GM20000 (cell line): ENCODE data around the gene LMOD3.

Experiments
- DNase-seq: peaks from one replicate; pipeline ENCODE4 v3.0.0; 2012; ENCODE audit warnings: low spot score
- TF ChIP-seq, protein P1 (sequence below): IDR thresholded peaks from 2 replicates; pipeline ENCODE4 v1.5.1; 2012; ENCODE audit warnings: mild to moderate bottlenecking, control low read depth; ENCODE audit errors: extremely low read depth, missing control alignments

The LMOD3 gene

DNA sequence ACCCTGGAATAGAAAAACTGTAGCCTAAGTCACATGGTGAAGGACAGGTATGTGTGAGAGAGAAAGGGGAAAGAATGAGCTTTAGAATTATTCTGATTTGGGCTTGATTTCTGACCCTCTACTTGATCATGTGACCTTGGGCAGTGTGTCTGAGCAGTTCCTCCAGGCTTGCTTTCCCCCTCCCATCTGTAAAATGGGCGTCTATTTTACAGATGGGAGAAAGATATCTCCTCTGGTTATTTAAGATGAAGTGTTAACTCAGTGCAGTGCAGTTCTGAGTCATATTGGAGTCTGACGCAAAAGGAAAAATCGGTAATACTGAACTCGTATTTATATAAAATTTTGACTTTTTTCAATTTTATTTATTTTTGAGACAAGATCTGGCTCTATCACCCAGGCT lies 38.1 kb upstream of the LMOD3 start:
- no peak for DNase-seq
- TF ChIP-seq, protein P1, sequence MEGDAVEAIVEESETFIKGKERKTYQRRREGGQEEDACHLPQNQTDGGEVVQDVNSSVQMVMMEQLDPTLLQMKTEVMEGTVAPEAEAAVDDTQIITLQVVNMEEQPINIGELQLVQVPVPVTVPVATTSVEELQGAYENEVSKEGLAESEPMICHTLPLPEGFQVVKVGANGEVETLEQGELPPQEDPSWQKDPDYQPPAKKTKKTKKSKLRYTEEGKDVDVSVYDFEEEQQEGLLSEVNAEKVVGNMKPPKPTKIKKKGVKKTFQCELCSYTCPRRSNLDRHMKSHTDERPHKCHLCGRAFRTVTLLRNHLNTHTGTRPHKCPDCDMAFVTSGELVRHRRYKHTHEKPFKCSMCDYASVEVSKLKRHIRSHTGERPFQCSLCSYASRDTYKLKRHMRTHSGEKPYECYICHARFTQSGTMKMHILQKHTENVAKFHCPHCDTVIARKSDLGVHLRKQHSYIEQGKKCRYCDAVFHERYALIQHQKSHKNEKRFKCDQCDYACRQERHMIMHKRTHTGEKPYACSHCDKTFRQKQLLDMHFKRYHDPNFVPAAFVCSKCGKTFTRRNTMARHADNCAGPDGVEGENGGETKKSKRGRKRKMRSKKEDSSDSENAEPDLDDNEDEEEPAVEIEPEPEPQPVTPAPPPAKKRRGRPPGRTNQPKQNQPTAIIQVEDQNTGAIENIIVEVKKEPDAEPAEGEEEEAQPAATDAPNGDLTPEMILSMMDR, result no peak

DNA sequence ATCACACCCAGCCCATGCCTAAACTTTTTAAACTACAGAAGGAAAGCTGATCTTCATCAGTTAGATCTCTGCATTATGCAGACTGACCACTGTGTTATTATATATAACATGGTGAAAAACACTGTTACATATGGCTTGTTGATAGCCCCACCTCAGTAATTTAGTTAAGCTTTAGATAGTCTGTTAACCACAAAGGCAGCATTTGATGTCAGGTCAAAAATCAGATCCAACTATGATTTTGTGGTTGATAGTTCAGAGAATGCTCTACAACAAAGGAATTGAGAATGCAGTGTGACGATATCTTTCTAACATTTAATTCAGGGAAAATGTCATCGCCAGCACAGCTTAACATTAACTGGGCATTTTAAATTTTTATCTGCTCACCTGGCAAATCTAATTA lies 37.7 kb upstream of the LMOD3 start:
- DNase-seq, result no peak
- TF ChIP-seq, protein P1, result no peak

DNA sequence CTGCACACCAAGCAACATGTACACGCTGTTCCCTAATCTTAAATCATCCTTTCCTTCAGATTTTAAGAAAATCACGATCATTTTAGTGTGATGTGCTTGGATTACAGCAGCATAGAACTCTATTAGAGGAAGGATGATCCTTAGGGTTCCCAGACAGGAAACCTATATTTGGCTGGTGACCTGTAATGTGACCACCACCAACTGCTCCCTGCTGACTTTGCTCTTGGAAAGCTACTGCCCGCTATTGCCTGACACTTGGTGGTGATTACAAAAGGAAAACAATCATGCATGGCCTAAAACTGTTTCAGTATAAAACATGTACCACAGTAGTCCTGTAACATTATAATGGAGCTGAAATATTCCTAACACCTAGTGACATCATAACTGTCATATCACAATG lies 27.2 kb upstream of the LMOD3 start:
- TF ChIP-seq, protein P1, result no peak
- no peak for DNase-seq

DNA sequence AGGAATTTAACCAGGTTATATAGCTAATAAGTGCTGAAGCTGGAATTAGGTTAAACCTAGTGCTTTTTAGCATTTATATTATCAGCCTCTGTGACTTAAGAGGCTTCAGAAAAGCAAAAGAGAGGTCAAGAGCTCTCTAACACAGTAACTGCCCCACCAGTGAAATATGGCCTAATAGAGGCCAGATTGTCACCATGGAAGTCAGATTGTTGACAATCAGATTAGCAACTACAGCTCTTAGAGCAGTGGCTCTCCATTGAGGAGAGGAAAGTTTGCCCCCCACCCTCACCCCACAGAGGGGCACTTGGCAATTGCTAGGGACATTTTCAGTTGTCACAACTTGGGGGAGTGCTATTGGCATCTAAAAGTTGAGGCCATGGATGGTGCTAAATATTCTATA lies 23.3 kb upstream of the LMOD3 start:
- DNase-seq, result no peak
- TF ChIP-seq, protein P1, result no peak

DNA sequence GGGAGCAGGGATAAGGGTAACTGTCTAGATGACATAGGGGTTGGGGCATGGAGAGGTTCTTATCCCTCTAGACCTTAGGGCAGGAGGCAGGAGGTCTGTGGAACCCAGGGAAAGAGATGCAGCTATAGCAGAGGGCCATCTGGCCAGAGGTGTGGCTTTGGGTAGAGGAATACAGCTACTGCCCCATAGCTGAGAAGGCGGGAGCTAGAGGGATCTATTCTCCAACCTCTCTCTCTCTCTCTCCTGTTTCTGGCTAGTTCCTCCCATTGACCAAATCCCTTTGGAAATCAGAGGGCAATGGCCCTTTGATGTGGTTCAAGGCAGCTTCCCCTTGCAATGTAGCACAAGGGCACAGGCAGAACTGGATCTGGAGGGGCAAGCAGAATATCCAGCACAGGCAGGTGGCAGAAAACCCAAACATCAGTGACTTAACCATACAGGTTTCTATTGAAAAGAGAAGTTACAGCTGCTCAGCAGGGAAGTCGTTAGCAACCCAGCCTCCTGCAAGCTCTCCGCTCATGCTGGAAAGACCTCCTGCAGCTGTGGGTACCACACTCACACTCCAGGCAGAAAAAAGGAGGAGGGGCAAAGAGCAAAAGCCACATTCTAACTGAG lies 22.3 kb upstream of the LMOD3 start:
- TF ChIP-seq, protein P1, result no peak
- no peak for DNase-seq

DNA sequence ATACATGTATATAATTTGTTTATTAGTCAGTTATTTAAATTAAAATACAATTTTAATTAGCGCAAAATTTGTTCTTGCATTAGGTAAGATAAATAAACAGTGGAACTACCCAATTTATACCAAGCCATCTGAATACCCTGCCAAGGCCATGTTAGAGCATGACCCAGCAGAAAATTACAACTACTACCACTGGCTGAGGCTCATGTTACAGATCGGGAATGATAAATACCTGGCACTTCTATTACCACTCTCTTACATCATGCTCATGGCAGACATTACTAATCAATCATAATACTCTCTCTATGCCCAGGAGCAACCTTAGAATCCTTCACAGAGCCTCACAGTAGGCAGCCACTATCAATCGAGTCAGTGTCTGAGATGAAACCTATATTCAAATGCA lies 21.2 kb upstream of the LMOD3 start:
- DNase-seq, result no peak
- TF ChIP-seq, protein P1, result no peak

DNA sequence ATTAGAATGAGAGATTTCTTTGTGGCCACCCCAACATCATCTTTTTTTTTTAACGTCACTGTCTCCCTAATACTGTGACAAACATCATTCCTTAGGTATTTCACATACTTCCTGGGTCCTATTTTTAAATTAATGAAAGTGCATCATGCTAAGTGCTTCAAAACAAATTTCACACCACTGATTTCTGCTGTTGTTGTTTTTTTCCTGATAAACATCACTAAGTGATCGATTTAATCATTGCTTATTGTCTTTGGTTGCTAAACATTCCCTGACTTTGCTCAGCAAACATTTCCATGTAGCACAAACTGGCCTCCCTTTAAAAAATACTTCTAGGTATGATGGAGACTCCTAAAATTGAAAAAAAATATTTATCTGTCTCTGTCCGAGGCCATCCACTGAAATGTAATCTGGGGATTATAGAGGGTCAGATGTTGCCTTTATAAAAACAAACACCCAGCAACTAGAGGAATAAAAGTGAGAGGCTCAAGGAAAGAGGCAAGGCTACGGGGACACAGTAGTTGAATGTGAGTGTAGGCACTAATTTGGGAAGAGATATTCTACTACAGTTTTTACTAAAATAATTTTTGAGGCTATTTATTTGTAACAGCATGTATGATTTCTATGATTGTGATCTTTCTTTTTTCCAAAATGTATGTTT lies 20.5 kb upstream of the LMOD3 start:
- TF ChIP-seq, protein P1, result no peak
- DNase-seq, result no peak
